Mesodermal cell (in vitro differentiated cells): ENCODE data around the gene ATP10A.

Source experiments
- H3K27ac ChIP-seq: 2 replicates; pipeline ENCODE4 v1.7.0; 2013; ENCODE audit warnings: mild to moderate bottlenecking, low read depth, low read length, moderate library complexity; ENCODE audit not compliant: severe bottlenecking
- H3K36me3 ChIP-seq: 2 replicates; pipeline ENCODE4 v1.7.1; 2013; ENCODE audit warnings: mild to moderate bottlenecking, low read length, moderate library complexity; ENCODE audit not compliant: control insufficient read depth, insufficient read depth
- H3K4me1 ChIP-seq: one replicate; pipeline ENCODE4 v1.7.1; 2013; ENCODE audit warnings: mild to moderate bottlenecking, low read length; ENCODE audit not compliant: insufficient read depth, control insufficient read depth, poor library complexity, severe bottlenecking
- H3K4me3 ChIP-seq: 2 replicates; pipeline ENCODE4 v1.7.0; 2013; ENCODE audit warnings: low read length, control low read depth, mild to moderate bottlenecking; ENCODE audit not compliant: insufficient read depth, poor library complexity, severe bottlenecking; ENCODE audit errors: extremely low read depth
- H3K9me3 ChIP-seq: 2 replicates; pipeline ENCODE4 v1.7.1; 2013; ENCODE audit warnings: mild to moderate bottlenecking, low read length, moderate library complexity; ENCODE audit not compliant: control insufficient read depth
- WGBS, 2 experiments: methylation state at CpG; one replicate each; pipeline ENCODE4 v1.1.5; 2013; ENCODE audit warnings: missing lambda C conversion rate in 2 of 2; ENCODE audit not compliant: insufficient coverage in 2 of 2; 5-methylcytosine and 5-hydroxymethylcytosine counted together

Gene ATP10A

DNA sequence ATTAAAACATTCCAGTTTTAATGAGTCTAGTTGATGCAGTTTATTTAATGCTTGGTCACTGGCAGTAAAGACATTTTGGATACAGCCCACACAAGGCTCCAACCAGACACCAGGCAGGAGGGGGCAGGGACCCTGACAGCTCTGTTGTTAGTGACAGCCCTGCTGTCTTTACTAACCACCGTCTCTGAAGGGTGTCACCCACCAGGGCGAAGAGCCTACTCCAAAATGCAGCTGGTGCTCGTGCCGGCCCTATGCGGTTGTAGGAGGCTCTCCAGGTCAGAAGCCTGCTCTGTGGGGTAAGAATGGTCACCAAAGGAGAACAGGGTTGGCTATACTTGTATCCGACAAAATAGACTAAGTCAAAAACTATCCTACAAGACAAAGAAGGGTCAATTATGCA is 132.2 kb downstream of the ATP10A start:
- Histone ChIP-seq H3K4me1 (peaks cover 6% of the 10 kb centered on the region), H3K4me3 (no peak overlapping the region), H3K9me3 (no peaks in the 10 kb centered on the region), H3K27ac (no peak overlapping the region), H3K36me3 (no peaks in the 10 kb centered on the region)
- 40 to 83% methylated on average over 1 to 4 of the region's 6 CpGs for WGBS, 2 experiments

DNA sequence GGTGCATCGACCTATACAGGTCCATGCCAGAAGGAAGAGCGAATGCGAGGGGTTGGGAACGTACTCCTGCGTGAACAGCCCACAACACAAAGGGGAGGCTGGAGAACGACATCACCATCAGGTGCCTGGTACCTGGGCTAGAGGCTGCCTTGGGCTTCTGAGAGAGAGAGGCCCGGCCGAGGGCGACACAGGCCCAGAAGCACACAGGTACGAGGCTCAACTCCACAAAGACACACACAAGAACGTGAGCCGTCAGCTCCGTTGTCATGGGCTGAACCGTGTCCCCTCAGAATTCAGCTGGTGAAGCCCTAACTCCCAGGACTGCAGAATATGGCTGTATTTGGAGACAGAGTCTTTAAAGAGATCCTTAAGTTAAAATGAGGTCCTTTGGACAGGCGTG is 134.3 kb downstream of the ATP10A start:
- H3K36me3 ChIP-seq: no peaks in the 10 kb centered on the region
- H3K4me3 ChIP-seq: no peak overlapping the region
- WGBS, 2 experiments: 95% methylated on average over 7 to 13 of the region's 15 CpGs
- H3K9me3 ChIP-seq: no peaks in the 10 kb centered on the region
- no peaks in the 10 kb centered on the region for H3K4me1 ChIP-seq
- no peak overlapping the region for H3K27ac ChIP-seq

DNA sequence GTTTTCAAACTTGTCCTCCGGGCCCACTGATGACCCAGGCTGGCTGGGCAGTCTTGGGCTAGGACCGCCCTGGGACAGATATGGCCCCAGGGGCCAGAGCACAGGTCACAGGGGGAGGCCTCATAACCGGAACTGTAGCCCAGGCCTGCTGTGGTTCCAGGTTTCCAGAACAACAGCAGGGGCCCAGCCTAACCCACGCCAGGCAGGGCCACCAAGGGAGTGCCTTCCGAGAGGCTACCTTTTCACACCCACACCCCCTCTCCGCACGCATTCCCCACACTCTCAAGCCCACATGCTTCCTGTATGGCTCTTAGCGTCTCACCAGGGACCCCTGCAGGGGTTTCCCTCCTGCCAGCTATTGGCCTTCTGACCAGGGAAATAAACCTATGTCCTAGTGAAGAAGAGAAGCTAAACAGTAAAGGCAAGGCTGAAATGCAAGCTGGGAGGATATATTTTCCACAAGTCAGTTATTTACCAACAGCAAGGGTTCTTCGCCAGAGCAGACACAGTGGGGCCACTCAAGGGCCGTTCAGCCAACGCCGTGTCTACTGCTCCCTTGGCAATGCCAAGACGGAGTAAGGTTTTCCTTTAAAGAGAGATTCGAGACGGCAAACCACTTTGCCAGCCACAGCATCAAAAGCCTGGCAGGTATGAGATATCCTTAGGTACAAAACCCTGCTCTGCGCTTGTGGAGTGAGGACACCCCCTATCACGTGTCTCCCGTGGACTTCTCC is 135.1 kb downstream of the ATP10A start:
- Histone ChIP-seq H3K9me3 (no peaks in the 10 kb centered on the region), H3K4me3 (no peak overlapping the region), H3K4me1 (no peaks in the 10 kb centered on the region), H3K36me3 (no peaks in the 10 kb centered on the region), H3K27ac (no peak overlapping the region)
- WGBS, 2 experiments: 86 to 88% methylated on average over 15 to 17 of the region's 18 CpGs

DNA sequence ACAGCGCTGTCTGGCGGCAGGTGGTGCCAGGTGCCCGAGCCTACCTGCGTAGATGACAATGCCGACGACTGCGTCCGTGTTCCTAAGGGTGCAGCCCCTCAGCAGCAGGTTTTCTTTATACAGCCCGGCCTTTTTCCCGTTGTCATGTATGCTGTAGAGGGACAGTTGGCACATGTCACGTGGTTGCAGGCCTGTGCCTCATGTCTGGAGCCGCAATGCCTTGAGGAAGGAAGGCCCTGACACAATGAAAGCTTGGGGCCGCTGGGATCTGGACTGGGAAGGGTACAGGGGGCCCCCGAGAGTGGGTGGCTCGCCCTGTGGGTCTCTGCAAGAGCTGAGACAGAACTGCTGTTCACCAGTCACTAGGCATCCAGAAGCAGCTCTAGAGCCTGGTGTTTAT is 136.0 kb downstream of the ATP10A start:
- H3K27ac ChIP-seq: no peak overlapping the region
- no peak overlapping the region for H3K4me3 ChIP-seq
- WGBS, 2 experiments: 94 to 95% methylated on average over 10 to 15 of the region's 15 CpGs
- no peaks in the 10 kb centered on the region for H3K36me3 ChIP-seq
- no peaks in the 10 kb centered on the region for H3K4me1 ChIP-seq
- no peaks in the 10 kb centered on the region for H3K9me3 ChIP-seq

DNA sequence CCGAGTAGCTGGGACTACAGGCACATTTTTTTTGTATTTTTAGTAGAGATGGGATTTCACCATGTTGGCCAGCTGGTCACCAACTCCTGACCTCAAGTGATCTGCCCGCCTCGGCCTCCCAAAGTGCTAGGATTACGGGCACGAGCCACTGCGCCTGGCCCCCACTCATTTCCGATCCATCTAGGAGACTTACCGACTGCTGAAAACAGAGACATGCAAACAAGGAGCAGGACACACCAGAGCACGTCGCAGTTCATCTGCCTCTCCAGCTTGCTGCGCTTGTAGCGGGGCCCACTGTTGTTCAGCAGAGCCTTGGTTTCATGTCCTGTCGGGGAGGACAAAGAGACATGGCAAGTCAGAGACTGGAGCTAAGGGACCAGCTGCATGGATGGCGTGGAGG is 137.4 kb downstream of the ATP10A start:
- H3K4me1 ChIP-seq: no peaks in the 10 kb centered on the region
- no peaks in the 10 kb centered on the region for H3K9me3 ChIP-seq
- H3K27ac ChIP-seq: no peak overlapping the region
- no peak overlapping the region for H3K4me3 ChIP-seq
- WGBS, 2 experiments: 93 to 96% methylated on average over 13 of the region's 14 CpGs
- no peaks in the 10 kb centered on the region for H3K36me3 ChIP-seq

DNA sequence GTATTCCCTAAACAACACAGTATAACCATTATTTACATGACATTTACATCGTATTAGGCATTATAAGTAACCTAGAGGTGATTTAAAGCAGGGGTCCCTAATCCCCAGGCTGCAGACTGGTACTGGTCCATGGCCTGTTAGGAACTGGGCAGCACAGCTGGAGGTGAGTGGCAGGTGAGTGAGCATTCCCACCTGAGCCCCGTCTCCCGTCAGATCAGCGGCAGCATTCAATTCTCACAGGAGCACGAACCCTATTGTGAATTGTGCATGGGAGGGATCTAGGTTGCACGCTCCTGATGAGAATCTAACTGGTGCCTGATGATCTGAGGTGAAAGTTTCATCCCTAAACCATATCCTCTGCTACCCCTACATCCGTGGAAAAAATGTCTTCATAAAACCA is 138.2 kb downstream of the ATP10A start:
- H3K36me3 ChIP-seq: no peaks in the 10 kb centered on the region
- no peaks in the 10 kb centered on the region for H3K4me1 ChIP-seq
- H3K27ac ChIP-seq: no peak overlapping the region
- H3K4me3 ChIP-seq: no peak overlapping the region
- H3K9me3 ChIP-seq: no peaks in the 10 kb centered on the region
- WGBS, 2 experiments: 97 to 100% methylated on average over 1 to 4 of the region's 7 CpGs

DNA sequence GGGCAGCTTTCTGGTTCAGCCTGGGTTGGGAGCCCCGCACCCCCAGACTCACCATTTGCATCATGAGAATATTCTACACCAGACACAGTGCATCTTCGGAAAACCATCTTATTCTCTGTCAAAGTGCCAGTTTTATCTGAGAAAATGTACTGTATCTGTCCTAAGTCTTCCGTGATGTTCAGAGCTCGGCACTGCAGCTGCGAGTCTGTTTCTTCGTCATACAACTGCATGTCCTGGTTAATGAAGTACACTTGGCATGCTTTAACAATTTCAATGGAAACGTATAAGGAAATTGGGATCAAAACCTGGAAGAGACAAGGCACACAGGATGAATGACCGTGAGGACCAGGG is 141.5 kb downstream of the ATP10A start:
- no peaks in the 10 kb centered on the region for H3K4me1 ChIP-seq
- H3K4me3 ChIP-seq: no peak overlapping the region
- WGBS, 2 experiments: 85 to 89% methylated on average over 6 to 7 of the region's 8 CpGs
- H3K27ac ChIP-seq: no peak overlapping the region
- no peaks in the 10 kb centered on the region for H3K9me3 ChIP-seq
- no peaks in the 10 kb centered on the region for H3K36me3 ChIP-seq

DNA sequence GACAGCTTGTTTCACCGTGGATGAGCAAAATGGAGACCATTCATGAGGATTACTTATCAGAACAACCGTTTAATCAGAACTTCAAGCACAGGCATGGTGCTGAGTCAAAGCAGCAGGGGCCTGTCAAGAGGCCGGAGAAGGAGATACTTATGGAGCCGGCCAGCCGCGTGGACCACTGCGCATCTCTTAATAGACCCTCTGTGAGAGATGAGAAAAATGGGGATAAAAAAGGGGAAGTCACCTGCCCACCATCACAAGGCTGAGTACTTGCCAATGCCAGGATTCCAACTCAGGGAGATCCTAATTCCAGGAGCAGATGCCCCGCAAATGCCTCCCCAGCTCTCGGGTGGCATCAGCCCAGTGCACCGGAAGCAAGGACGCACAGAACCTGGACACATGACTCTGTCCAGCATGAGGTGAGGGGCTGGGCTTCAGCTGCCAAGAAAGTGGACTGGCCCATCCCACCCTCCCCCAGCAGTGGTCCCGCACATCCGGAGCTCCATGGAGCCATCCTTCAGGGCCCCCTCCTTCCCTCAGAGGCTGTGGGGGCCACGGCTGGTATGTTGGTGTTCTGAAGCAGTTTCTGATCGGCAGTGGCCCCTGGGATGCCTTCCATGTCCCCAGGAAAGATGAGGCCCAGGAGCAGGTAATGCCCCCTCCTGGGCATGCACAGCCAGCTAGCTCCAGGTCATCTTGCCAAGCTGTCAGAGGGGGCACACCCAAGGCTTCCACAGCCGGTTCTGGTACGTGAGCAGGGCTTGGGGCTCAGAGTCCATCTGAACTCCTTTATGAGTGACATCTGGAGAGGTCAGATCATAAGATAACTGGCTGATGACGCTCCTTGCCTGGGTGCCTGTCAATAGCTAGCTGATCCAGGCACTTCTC is 143.8 kb downstream of the ATP10A start:
- H3K36me3 ChIP-seq: no peaks in the 10 kb centered on the region
- 91% methylated on average over 15 to 16 of the region's 18 CpGs for WGBS, 2 experiments

DNA sequence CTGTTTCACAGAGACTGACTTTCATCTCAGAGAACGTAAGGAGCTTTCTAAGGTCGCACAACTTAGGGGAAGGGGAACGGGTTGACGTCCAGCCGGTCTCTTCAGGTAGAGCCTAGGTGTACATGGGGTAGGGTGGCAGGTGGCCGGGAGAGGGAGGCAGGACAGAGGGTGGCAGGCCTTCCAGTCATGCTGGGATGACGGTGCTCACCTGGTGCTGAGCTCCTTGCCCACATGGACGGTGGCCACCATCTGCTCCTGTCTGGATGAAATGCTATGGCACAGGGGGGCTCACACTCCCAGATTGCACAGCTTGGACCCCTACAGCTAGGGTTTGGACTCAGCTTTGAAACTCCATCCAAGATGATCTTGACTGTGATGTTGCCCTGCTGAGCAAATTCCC is 144.5 kb downstream of the ATP10A start:
- Histone ChIP-seq H3K36me3 (no peaks in the 10 kb centered on the region), H3K4me3 (no peak overlapping the region)

More for the DNA sequence above, 143.8 kb downstream of the ATP10A start:
- H3K4me3 ChIP-seq: no peak overlapping the region
- H3K4me1 ChIP-seq: no peaks in the 10 kb centered on the region
- no peaks in the 10 kb centered on the region for H3K9me3 ChIP-seq
- H3K27ac ChIP-seq: no peak overlapping the region

DNA sequence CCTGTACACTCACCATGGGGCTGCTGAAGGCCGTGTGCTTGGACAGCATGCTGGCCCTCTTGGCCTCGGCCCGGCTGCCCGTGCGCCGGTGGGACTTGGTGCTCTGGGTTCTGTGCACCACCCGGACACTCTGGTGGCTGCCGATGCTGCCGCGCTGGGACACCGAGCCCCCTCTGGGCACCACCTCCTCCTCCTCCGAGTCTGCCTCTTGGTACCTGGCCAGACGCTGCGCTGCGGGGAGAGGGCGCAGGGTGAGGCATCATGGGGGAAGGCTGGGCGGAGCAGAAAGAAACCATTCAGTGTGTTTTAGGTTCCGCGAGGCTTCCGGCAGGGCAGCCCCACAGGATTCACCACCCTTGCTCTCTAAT is 145.0 kb downstream of the ATP10A start:
- Histone ChIP-seq H3K27ac (no peak overlapping the region), H3K9me3 (no peaks in the 10 kb centered on the region), H3K4me3 (no peak overlapping the region), H3K4me1 (no peaks in the 10 kb centered on the region), H3K36me3 (no peaks in the 10 kb centered on the region)
- WGBS, 2 experiments: 93 to 95% methylated on average over 17 to 20 of the region's 20 CpGs

More for the DNA sequence above, 144.5 kb downstream of the ATP10A start:
- WGBS, 2 experiments: 77 to 91% methylated on average over 5 to 8 of the region's 8 CpGs
- Histone ChIP-seq H3K9me3 (no peaks in the 10 kb centered on the region), H3K4me1 (no peaks in the 10 kb centered on the region), H3K27ac (no peak overlapping the region)
